ENCODE results near the gene RAB5B. TPM values are rescaled to one million over a fixed set of nuclear protein-coding genes. Genes with fewer than 3 reads are reported as not detected.

Gene RAB5B
- total RNA-seq, 1 experiment from 2014 or later: 48.4 TPM

DNA sequence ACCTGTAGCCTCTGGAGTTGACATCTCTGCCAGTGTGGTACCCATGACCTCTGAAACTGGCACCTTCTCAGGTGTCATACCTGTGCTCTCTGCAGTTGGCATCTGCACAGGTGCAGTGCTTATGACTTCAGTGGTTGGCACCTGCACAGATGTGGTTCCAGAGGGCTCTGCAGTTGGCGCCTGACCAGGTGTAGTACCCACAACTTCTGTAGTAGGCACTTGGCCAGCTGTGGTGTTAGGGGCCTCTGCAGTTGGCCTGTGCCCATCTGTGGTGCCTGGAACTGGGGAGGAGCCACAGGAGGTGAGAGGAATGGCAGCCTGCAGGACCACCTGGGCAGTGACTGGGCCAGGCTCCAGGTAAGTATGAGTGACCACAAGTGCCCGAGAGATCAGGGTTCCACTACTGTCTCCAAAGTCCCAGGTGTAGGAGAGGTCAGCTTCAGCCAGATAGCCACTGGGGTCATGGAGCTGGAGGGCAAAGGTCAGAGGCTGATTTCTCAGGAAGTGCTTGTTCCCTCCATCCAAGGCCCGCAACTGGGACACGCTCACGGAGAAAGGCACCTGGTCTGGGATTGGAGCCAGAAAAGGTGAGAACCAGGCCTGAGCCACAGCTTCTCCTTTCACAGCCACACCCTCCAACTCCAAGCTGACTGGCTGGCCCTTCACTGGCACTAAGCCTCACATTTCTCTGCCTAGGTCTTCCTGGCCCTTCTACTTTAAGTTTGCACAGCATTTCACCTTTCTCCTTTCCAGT, 16.6 kb upstream of the RAB5B start:
- Histone ChIP-seq H3K27me3 (ENCODE audit: insufficient read depth, low read length) (no peaks in the 10 kb centered on the region), H2BK5ac (ENCODE audit: insufficient read length, low read length) (no peak overlapping the region), H3K56ac (ENCODE audit: insufficient read length, low read depth, low read length) (no peak overlapping the region), H2BK20ac (ENCODE audit: low read depth, low read length, poor library complexity, severe bottlenecking) (no peak overlapping the region), H2AFZ (ENCODE audit: low read length) (no peak overlapping the region), H2AK5ac (ENCODE audit: insufficient read length, low read length) (no peak overlapping the region), H3K9me3 (ENCODE audit: control insufficient read depth, low read depth, low read length) (no peaks in the 10 kb centered on the region), H3K79me2 (ENCODE audit: insufficient read depth, low read length) (no peaks in the 10 kb centered on the region), H4K5ac (ENCODE audit: insufficient read length, low read depth, low read length) (no peak overlapping the region), H3K18ac (ENCODE audit: insufficient read length, low read depth, low read length) (no peak overlapping the region), H3K23ac (ENCODE audit: insufficient read length, low read depth, low read length) (no peak overlapping the region), H3K4me2 (ENCODE audit: insufficient read depth, insufficient read length, low read length) (no peak overlapping the region), H3K4me1 (ENCODE audit: insufficient read depth, low read length) (no peaks in the 10 kb centered on the region), H4K8ac (replicated peaks; ENCODE audit: insufficient read length, low read depth, low read length) (no peak overlapping the region), H2BK12ac (ENCODE audit: insufficient read length, low read depth, low read length) (no peak overlapping the region), H4K20me1 (ENCODE audit: control insufficient read depth, insufficient read depth, insufficient read length) (no peaks in the 10 kb centered on the region), H3K9ac (ENCODE audit: extremely low read depth, insufficient read length, low read length) (no peak overlapping the region), H2BK15ac (ENCODE audit: low read depth, low read length) (no peak overlapping the region), H3K79me1 (ENCODE audit: insufficient read depth, low read depth, low read length, poor library complexity, severe bottlenecking) (no peaks in the 10 kb centered on the region), H4K91ac (ENCODE audit: insufficient read length, low read depth, low read length) (no peak overlapping the region), H3T11ph (ENCODE audit: low read length) (no peak overlapping the region), H3K23me2 (ENCODE audit: insufficient read length, low read depth, low read length, poor library complexity, severe bottlenecking) (no peaks in the 10 kb centered on the region), H3K27ac (ENCODE audit: insufficient read length, low read depth, low read length) (no peak overlapping the region), H3K4ac (ENCODE audit: low read depth, low read length) (no peak overlapping the region), H3K14ac (ENCODE audit: insufficient read depth, low read length) (no peak overlapping the region), H2BK120ac (ENCODE audit: low read depth, low read length, poor library complexity, severe bottlenecking) (no peak overlapping the region)
- no CpG with 5 or more reads among the region's 5 CpGs for WGBS (ENCODE audit: extremely low coverage, insufficient read length, low lambda C conversion rate)
- peaks cover 4 to 44% (median 23%) of the 10 kb centered on the region in 3 experiments; a peak in 6 of 7 replicates for H3K36me3 Mint-ChIP-seq (ENCODE audit: insufficient read depth in 1 of 3, low read depth in 3 of 3)
- H3K4me3 Mint-ChIP-seq: no peak overlapping the region; a peak in 1 of 5 replicates
- TF ChIP-seq, protein P1, sequence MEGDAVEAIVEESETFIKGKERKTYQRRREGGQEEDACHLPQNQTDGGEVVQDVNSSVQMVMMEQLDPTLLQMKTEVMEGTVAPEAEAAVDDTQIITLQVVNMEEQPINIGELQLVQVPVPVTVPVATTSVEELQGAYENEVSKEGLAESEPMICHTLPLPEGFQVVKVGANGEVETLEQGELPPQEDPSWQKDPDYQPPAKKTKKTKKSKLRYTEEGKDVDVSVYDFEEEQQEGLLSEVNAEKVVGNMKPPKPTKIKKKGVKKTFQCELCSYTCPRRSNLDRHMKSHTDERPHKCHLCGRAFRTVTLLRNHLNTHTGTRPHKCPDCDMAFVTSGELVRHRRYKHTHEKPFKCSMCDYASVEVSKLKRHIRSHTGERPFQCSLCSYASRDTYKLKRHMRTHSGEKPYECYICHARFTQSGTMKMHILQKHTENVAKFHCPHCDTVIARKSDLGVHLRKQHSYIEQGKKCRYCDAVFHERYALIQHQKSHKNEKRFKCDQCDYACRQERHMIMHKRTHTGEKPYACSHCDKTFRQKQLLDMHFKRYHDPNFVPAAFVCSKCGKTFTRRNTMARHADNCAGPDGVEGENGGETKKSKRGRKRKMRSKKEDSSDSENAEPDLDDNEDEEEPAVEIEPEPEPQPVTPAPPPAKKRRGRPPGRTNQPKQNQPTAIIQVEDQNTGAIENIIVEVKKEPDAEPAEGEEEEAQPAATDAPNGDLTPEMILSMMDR (conservative IDR thresholded peaks at IDR 0.05): no peak
- H3K9me3 Mint-ChIP-seq: no peaks in the 10 kb centered on the region
- H3K4me1 Mint-ChIP-seq: no peaks in the 10 kb centered on the region; a peak in 1 of 4 replicates
- H3K27ac Mint-ChIP-seq: peak overlapping the region in 1 of 3 experiments; percentile 83; a peak in 1 of 7 replicates
- H3K27me3 Mint-ChIP-seq (ENCODE audit: low read depth): no peaks in the 10 kb centered on the region
- DNase-seq: no peak
